Activated T-cell treated with anti-CD3 and anti-CD28 coated beads, Interleukin-2, amount 50 U/mL, for 24 hours (primary cell): ENCODE results near the gene MYOM1.
A peak's percentile ranks its signal among the peaks of the same experiment; 100 is the strongest.
"Not testable (repeated sequence)": the region's sequence is repeated elsewhere in the genome, so short reads cannot be mapped to it uniquely, and the experiment has no call there.

Experiments
- DNase-seq: peaks from one replicate; pipeline ENCODE4 v3.0.0-alpha.2; 2020
- H3K27ac Mint-ChIP-seq: 2 replicates; pipeline ENCODE4 v1.8.0; 2020; ENCODE audit warnings: mild to moderate bottlenecking, mixed read lengths
- H3K27me3 Mint-ChIP-seq: 2 replicates; pipeline ENCODE4 v1.8.0; 2020; ENCODE audit warnings: mixed read lengths
- H3K36me3 Mint-ChIP-seq: 2 replicates; pipeline ENCODE4 v1.8.0; 2020; ENCODE audit warnings: low read depth, mixed read lengths
- H3K4me1 Mint-ChIP-seq: 2 replicates; pipeline ENCODE4 v1.8.0; 2020; ENCODE audit warnings: low read depth, mixed read lengths
- H3K4me3 Mint-ChIP-seq: 2 replicates; pipeline ENCODE4 v1.8.0; 2020; ENCODE audit warnings: mild to moderate bottlenecking, moderate library complexity, mixed read lengths
- H3K9me3 Mint-ChIP-seq: 2 replicates; pipeline ENCODE4 v1.8.0; 2020; ENCODE audit warnings: mixed read lengths

MYOM1 gene

DNA sequence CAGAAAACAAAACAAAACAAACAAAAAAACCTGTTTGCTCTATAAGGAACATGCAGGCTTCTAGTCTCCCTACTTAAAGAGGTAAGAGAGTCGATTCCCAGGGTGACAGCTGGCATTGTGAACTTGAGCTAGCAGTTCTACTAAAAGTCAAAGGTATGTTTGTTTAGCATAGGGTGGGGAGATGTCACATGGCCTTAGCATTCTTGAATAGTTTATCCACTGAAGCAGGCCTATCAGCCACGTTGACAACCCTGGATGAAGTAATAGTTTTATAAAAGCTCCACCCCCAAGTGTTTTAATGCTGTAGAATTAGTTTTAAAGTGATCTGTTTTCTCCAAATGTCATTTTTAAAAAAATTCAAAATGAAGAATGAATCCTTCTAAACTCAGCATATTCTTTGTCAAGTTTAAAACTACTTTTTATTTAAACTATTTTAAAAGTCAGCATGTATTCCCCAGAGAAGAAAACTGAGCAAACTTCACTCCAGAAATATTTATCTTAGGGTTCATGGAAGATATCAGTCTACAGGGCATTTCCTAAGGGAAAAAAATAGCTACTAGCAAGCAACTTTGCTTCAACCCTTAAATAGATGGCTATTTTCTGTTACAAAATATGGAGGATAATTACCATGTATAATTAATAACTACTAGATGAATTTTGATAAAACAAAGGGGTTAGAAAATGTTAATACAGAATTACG, 1.7 kb downstream of the MYOM1 start:
- DNase-seq, result no peak
- Mint-ChIP-seq H3K4me3 (no peak overlapping the region), H3K27me3 (no peaks in the 10 kb centered on the region), H3K9me3 (no peaks in the 10 kb centered on the region), H3K36me3 (peaks cover 5% of the 10 kb centered on the region), H3K27ac (no peak overlapping the region), H3K4me1 (peaks cover 9% of the 10 kb centered on the region)

- peaks cover 12% of the 10 kb centered on the region for H3K4me1 Mint-ChIP-seq
- H3K27ac Mint-ChIP-seq, result no peak overlapping the region
- no peaks in the 10 kb centered on the region for H3K27me3 Mint-ChIP-seq
- no peak overlapping the region for H3K4me3 Mint-ChIP-seq
- DNase-seq, result no peak
- no peaks in the 10 kb centered on the region for H3K9me3 Mint-ChIP-seq
- H3K36me3 Mint-ChIP-seq, result peaks cover 5% of the 10 kb centered on the region
These were observed 2.8 kb downstream of the MYOM1 start for GRCh38 chr18:3216987-3217386.

DNA sequence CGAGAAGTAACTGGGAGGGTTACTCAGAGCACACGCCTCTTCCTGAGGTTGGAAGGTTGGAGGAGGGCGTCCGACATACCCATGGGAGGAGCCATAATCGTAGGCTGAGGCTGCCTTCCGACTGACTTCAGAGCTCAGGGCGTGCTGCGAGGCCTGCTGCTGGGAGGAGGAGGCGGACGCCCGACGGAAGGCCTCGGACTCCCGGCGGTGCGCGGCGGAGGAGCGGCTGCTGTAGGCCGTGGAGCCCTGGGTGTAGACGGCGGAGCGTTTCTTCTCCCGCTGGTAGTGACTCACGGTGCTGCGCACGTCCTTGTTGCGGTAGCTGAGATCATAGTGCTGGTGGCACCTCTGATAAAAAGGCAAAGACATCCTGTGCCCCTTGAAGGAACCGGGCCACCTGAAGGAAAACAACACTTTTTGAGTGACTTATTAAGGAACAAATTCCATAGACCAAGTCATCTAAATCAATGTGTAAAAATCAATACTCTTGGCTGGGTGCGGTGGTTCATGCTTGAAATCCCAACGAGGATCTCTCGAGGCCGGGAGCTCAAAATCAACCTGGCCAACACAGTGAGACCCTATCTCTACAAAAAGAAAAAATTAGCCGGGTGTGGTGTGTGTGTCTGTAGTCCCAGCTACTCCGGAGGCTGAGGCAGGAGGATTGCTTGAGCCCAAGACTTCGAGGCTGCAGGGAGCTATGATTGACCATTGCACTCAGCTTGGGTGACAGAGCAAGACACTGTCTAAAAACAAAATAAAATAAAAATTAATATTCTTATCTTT, 4.7 kb downstream of the MYOM1 start:
- Mint-ChIP-seq H3K9me3 (no peaks in the 10 kb centered on the region), H3K27ac (no peak overlapping the region), H3K27me3 (no peaks in the 10 kb centered on the region), H3K36me3 (peaks cover 5% of the 10 kb centered on the region), H3K4me3 (no peak overlapping the region), H3K4me1 (peaks cover 16% of the 10 kb centered on the region)
- no peak for DNase-seq

- Mint-ChIP-seq H3K4me3 (no peak overlapping the region), H3K4me1 (peaks cover 18% of the 10 kb centered on the region), H3K27me3 (no peaks in the 10 kb centered on the region), H3K36me3 (peaks cover 5% of the 10 kb centered on the region), H3K9me3 (no peaks in the 10 kb centered on the region), H3K27ac (peak overlapping the region; percentile 35)
- no peak for DNase-seq
These were observed 6.3 kb downstream of the MYOM1 start for GRCh38 chr18:3213300-3214059.

GRCh38 chr18:3212657-3213056, 7.1 kb downstream of the MYOM1 start:
- no peak for DNase-seq
- Mint-ChIP-seq H3K36me3 (peaks cover 5% of the 10 kb centered on the region), H3K27me3 (no peaks in the 10 kb centered on the region), H3K4me3 (no peak overlapping the region), H3K9me3 (no peaks in the 10 kb centered on the region), H3K27ac (no peak overlapping the region), H3K4me1 (peaks cover 18% of the 10 kb centered on the region)

- Mint-ChIP-seq H3K4me3 (no peak overlapping the region), H3K36me3 (peaks cover 9% of the 10 kb centered on the region), H3K27me3 (no peaks in the 10 kb centered on the region), H3K9me3 (peaks cover 2% of the 10 kb centered on the region), H3K27ac (no peak overlapping the region), H3K4me1 (peaks cover 18% of the 10 kb centered on the region)
- no peak for DNase-seq
These were observed 8.4 kb downstream of the MYOM1 start for GRCh38 chr18:3211236-3211992.

DNA sequence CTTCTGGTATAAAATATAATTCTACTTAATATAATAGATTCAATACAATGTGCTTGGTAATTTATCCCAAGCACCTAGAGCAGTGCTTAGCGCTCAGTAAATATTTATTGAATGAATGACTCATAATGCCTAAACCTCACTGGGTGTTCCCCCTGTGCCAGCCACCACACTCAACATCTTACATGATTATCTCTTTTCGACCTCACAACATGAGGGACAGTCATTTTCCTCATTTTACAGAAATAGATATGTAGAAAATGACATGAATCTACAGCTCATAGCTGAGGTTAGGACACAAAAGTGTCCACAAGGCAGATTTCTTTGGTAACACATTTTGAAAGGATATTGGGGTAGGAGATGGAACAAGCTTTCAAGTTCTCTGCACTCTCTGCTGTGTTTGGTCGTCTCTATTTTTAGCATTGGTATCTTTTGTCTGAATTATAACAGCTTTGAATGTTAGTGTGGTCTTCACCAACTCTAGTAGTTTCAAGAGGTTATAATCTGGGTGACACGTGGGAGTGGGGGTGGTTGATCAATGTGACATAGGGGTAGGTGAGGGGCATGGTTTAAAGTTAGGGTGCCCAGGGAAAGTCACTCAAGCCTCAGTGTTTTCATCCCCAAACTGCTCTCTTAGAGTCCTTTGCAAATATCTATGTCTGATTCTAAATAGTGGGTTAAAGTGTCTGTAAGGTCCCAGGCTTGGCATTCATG, 9.8 kb downstream of the MYOM1 start:
- Mint-ChIP-seq H3K27me3 (no peaks in the 10 kb centered on the region), H3K4me3 (no peak overlapping the region), H3K9me3 (peaks cover 9% of the 10 kb centered on the region), H3K36me3 (peaks cover 20% of the 10 kb centered on the region), H3K27ac (no peak overlapping the region), H3K4me1 (peaks cover 18% of the 10 kb centered on the region)
- DNase-seq, result no peak

GRCh38 chr18:3207565-3207964, 12.2 kb downstream of the MYOM1 start:
- Mint-ChIP-seq H3K4me1 (peaks cover 6% of the 10 kb centered on the region), H3K27me3 (no peaks in the 10 kb centered on the region), H3K27ac (no peak overlapping the region), H3K36me3 (peaks cover 32% of the 10 kb centered on the region), H3K4me3 (no peak overlapping the region), H3K9me3 (peaks cover 20% of the 10 kb centered on the region)
- DNase-seq, result no peak

DNA sequence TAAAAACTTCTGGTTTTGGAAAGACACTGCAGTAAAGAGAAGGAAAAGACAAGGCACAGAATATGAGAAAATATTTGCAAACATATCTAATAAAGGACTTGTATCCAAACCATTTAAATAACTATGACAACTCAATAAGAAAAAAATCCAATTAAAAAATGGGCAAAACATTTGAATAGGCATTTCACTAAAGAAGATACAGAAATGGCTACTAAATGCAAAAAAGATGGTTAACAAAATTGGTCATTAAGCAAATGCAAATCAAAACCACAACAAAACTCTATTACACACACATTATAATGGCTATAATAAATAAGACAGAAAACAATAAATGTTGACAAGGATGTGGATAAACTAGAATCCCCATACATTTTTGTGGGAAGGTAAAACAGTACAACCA, 14.5 kb downstream of the MYOM1 start:
- H3K27me3 Mint-ChIP-seq, result no peaks in the 10 kb centered on the region
- peaks cover 20% of the 10 kb centered on the region for H3K9me3 Mint-ChIP-seq
- peaks cover 36% of the 10 kb centered on the region for H3K36me3 Mint-ChIP-seq
- no peak for DNase-seq
- peaks cover 4% of the 10 kb centered on the region for H3K4me1 Mint-ChIP-seq
- no peak overlapping the region for H3K4me3 Mint-ChIP-seq
- H3K27ac Mint-ChIP-seq, result no peak overlapping the region

- no peak overlapping the region for H3K4me3 Mint-ChIP-seq
- H3K9me3 Mint-ChIP-seq, result peaks cover 12% of the 10 kb centered on the region
- no peak for DNase-seq
- no peaks in the 10 kb centered on the region for H3K27me3 Mint-ChIP-seq
- H3K4me1 Mint-ChIP-seq, result no peaks in the 10 kb centered on the region
- no peak overlapping the region for H3K27ac Mint-ChIP-seq
- peaks cover 19% of the 10 kb centered on the region for H3K36me3 Mint-ChIP-seq
These were observed 19.7 kb downstream of the MYOM1 start for GRCh38 chr18:3199942-3200645.

DNA sequence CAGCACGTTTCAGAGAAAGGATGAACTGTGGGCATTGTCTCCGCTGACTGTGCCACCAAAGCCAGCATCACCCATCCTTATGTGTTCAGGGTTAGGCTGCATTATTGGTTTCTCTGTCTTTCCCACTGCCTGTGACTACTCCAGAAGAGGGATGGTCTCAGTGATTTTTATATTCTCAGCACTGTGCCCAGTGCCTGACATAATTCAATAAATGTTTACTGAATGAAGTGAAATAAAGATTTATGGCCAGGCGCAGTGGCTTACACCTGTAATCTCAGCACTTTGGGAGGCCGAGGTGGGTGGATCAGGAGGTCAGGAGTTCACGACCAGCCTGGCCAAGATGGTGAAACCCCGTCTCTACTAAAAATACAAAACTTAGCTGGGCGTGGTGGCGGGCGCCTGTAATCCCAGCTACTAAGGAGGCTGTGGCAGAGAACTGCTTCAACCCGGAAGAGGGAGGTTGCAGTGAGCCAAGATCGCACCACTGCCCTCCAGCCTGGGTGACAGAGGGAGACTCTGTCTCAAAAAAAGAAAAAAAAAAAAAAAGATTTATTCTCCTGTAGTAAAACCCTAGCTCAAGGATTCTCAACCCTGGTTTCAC, 21.4 kb downstream of the MYOM1 start:
- not testable (repeated sequence) for H3K9me3 Mint-ChIP-seq, H3K27me3 Mint-ChIP-seq, H3K36me3 Mint-ChIP-seq, DNase-seq, H3K4me1 Mint-ChIP-seq, H3K4me3 Mint-ChIP-seq, H3K27ac Mint-ChIP-seq

DNA sequence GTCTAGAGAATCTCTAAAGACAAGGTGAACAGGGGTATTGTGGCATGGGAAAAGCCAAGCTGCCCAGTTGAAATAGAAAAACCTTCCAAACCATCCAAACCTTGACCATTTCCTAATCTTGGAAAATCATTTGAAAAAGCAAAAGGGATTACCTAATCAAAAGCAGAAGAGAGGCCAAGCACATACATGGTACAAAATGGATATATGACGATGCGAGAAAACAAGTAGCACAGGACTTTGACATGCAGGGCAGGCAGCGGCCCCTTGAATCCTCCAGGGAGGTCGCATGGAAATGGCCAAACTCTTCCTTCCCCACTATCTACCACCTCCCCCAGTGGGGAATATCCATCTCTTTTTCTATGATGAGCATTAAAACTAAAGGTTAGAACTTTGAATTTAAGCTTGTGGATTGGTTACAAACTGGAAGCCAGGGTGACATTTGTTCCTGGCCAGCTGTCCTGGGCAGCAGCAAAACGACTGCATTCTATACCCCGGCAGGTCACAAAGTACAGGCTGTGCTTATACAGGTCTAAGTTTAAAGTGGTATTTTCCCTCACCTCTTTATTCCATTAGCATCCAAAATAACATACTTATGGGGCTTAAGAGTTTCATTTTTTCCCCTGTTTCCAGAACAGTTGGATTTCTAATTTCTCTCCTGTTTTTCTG, 24.7 kb downstream of the MYOM1 start:
- H3K27ac Mint-ChIP-seq, result no peak overlapping the region
- peaks cover 2% of the 10 kb centered on the region for H3K4me1 Mint-ChIP-seq
- no peak for DNase-seq
- no peak overlapping the region for H3K4me3 Mint-ChIP-seq
- H3K9me3 Mint-ChIP-seq, result no peaks in the 10 kb centered on the region
- peaks cover 4% of the 10 kb centered on the region for H3K36me3 Mint-ChIP-seq
- no peaks in the 10 kb centered on the region for H3K27me3 Mint-ChIP-seq

DNA sequence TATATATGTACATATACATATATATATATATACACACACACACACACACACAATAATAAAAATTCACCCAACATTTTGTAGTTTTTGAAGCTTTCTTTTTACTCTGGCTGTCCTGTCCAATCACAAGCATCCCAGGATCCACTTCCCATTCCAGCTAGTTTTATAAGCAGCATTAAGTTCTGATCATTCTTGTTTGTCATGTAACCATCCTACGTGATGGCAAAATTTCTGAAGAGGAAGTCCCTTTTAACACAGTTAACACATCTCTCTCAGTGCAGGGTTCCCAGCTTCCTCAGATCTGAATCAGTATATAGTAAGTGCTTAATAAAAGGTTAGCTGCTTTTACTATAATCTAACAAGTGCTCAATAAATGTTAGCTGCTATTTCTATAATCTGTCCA, 26.4 kb downstream of the MYOM1 start:
- Mint-ChIP-seq H3K4me3 (no peak overlapping the region), H3K36me3 (peaks cover 7% of the 10 kb centered on the region), H3K27me3 (no peaks in the 10 kb centered on the region), H3K9me3 (no peaks in the 10 kb centered on the region), H3K27ac (no peak overlapping the region), H3K4me1 (peaks cover 2% of the 10 kb centered on the region)
- DNase-seq, result no peak
